Type B pancreatic cell (in vitro differentiated cells): ENCODE data around the gene A2M. TPM values are rescaled to one million over a fixed set of nuclear protein-coding genes. Genes with fewer than 3 reads are reported as not detected.

Experiments
- DNase-seq: peaks from one replicate; pipeline ENCODE4 v3.0.0; 2021; ENCODE audit warnings: mixed read lengths; ENCODE audit not compliant: unreplicated experiment; ENCODE audit errors: extremely low spot score
- H3K27ac Mint-ChIP-seq: 2 replicates; pipeline ENCODE4 v1.8.0; 2021; ENCODE audit warnings: mild to moderate bottlenecking, mixed read lengths
- H3K27me3 Mint-ChIP-seq: 2 replicates; pipeline ENCODE4 v1.8.0; 2021; ENCODE audit warnings: mixed read lengths
- H3K36me3 Mint-ChIP-seq: 2 replicates; pipeline ENCODE4 v1.8.0; 2021; ENCODE audit warnings: mixed read lengths
- H3K4me1 Mint-ChIP-seq: one replicate; pipeline ENCODE4 v1.8.0; 2021; ENCODE audit warnings: mixed read lengths; ENCODE audit not compliant: unreplicated experiment
- H3K4me3 Mint-ChIP-seq: 2 replicates; pipeline ENCODE4 v1.8.0; 2021; ENCODE audit warnings: mild to moderate bottlenecking, mixed read lengths
- H3K9me3 Mint-ChIP-seq: 2 replicates; pipeline ENCODE4 v1.8.0; 2021; ENCODE audit warnings: mixed read lengths
- total RNA-seq: library from RNA; stranded (reverse); gene quantifications from 2 replicates; pipeline ENCODE4 v1.2.1, GENCODE V29; 2021; ENCODE audit warnings: low replicate concordance
- TF ChIP-seq, protein P1 (sequence below): fragments of 200-600 bp; sonication (generic); conservative IDR thresholded peaks from 2 replicates; pipeline ENCODE4 v1.5.0; 2021; ENCODE audit warnings: antibody characterized with exemption, mild to moderate bottlenecking

Gene A2M
- total RNA-seq, 1 donor from 2014 or later: 84.9 TPM

DNA sequence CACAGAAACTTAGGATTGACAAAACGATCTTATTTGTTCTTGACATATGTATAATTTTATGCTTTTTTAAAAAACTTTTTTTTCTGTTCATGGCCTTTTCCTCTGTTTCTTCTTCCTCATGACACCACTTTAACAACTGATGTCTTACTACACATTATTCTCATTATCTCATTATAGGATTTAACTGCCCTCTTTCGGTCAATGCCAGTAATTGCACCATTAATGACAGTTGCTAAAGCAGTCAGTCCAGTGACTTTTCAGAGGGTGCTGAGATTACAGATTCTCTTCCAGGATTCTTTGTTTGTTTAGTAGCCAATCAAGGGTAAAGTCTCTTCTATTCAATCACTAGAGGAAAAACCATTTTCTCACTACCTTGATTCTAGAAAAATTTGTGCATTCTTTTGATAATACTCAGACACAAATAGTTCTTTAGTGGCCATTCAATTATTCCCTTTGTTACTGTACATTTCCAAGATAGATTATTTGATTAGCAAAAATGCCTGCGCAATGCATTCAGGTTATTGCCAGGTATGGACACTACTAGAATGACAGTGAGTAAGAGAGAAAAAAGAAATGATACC is 76.2 kb downstream of the A2M start:
- DNase-seq: no peak
- Mint-ChIP-seq H3K27me3 (peaks cover 5% of the 10 kb centered on the region), H3K36me3 (no peaks in the 10 kb centered on the region), H3K4me3 (no peak overlapping the region), H3K27ac (no peak overlapping the region), H3K4me1 (no peaks in the 10 kb centered on the region), H3K9me3 (no peaks in the 10 kb centered on the region)
- TF ChIP-seq, protein P1, sequence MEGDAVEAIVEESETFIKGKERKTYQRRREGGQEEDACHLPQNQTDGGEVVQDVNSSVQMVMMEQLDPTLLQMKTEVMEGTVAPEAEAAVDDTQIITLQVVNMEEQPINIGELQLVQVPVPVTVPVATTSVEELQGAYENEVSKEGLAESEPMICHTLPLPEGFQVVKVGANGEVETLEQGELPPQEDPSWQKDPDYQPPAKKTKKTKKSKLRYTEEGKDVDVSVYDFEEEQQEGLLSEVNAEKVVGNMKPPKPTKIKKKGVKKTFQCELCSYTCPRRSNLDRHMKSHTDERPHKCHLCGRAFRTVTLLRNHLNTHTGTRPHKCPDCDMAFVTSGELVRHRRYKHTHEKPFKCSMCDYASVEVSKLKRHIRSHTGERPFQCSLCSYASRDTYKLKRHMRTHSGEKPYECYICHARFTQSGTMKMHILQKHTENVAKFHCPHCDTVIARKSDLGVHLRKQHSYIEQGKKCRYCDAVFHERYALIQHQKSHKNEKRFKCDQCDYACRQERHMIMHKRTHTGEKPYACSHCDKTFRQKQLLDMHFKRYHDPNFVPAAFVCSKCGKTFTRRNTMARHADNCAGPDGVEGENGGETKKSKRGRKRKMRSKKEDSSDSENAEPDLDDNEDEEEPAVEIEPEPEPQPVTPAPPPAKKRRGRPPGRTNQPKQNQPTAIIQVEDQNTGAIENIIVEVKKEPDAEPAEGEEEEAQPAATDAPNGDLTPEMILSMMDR: peak; percentile 86

DNA sequence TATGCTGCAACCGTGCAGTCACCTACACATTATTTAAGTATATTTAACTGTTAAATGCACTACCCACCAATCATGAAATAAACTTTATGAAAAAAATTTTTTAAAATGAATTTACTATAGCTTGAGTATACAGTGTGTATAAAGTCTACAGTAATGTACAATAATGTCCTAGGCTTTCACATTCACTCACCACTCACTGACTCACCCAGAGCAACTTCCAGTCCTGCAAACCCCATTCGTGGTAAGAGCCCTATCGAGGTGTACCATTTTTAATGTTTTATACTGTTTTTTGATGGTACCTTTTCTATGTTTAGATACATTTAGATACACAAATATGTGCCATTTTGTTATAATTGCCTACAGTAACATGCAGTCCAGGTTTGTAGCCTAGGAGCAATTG is 78.3 kb downstream of the A2M start:
- H3K4me3 Mint-ChIP-seq: no peak overlapping the region
- H3K4me1 Mint-ChIP-seq: no peaks in the 10 kb centered on the region
- peaks cover 9% of the 10 kb centered on the region for H3K27me3 Mint-ChIP-seq
- DNase-seq: no peak
- TF ChIP-seq, protein P1: no peak
- H3K9me3 Mint-ChIP-seq: peaks cover 6% of the 10 kb centered on the region
- peaks cover 4% of the 10 kb centered on the region for H3K36me3 Mint-ChIP-seq
- H3K27ac Mint-ChIP-seq: no peak overlapping the region

DNA sequence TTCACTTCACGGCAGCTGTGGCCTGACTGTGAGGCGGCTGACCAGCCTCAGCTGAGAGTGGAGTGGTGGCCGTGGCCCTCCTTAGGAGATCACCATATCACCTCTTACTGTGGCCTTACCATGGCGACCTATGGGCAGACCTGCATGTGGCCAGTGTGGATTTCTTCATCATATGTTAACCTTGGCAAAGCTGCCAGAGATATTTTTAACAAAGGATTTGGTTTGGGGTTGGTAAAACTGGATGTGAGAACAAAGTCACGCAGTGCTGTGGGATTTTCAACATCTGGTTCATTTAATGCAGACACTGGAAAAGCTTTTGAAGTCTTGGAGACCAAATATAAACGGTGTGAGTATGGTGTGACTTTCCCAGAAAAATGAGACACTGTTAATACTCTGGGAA is 79.5 kb downstream of the A2M start:
- Mint-ChIP-seq H3K4me1 (no peaks in the 10 kb centered on the region), H3K27me3 (peaks cover 9% of the 10 kb centered on the region), H3K9me3 (peaks cover 6% of the 10 kb centered on the region), H3K4me3 (no peak overlapping the region), H3K36me3 (peaks cover 4% of the 10 kb centered on the region), H3K27ac (no peak overlapping the region)
- TF ChIP-seq, protein P1: no peak
- no peak for DNase-seq

DNA sequence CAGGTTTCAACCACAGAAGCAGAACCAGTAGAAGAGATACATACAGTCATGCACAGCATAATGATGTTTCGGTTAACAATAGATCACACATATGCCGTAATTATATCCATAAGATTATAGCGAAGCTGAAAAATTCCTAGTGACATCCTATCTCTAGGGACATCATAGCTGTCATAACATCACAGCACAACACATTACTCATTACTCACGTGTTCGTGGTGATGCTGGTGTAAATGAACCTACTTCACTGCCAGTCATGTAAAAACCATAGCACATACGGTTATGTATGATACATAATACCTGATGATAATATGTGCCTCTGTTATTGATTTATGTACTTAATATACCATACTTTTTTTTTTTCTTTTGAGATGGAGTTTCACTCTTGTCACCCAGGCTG is 81.6 kb downstream of the A2M start:
- Mint-ChIP-seq H3K9me3 (peaks cover 6% of the 10 kb centered on the region), H3K27ac (no peak overlapping the region), H3K4me1 (peaks cover 4% of the 10 kb centered on the region), H3K27me3 (peaks cover 3% of the 10 kb centered on the region), H3K4me3 (no peak overlapping the region), H3K36me3 (peaks cover 4% of the 10 kb centered on the region)
- TF ChIP-seq, protein P1: no peak
- no peak for DNase-seq

DNA sequence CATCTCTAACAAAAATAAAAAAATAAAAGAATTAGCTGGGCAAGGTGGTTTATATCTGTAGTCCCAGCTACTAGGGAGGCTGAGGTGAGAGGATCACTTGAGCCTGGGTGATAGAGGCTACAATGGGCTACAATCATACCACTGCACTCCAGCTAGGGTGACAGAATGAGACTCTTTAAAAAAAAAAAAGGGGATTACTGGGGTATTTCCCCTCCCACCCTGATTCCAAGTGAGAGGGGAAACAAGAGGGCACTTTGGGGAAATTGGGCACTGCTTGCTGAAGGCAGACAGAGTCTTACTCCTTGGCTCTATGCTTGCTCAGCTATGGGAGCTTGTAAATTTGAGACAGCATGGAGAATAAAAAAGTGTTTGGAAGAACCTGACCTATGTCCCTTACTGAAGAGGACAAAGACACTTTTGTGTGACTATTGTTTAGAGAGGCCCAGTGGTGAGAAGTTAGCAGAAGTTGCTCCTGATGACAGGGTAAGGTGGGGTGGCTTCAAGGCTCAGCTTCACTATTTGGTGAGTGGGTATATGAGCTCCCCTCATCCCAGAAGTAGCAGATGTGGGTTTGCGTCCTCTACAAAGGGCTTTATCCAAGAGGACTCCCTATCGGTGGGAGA is 82.3 kb downstream of the A2M start:
- Mint-ChIP-seq H3K4me3 (no peak overlapping the region), H3K9me3 (peaks cover 6% of the 10 kb centered on the region), H3K27me3 (peaks cover 3% of the 10 kb centered on the region), H3K4me1 (peaks cover 4% of the 10 kb centered on the region), H3K27ac (peak overlapping the region; percentile 17), H3K36me3 (peaks cover 7% of the 10 kb centered on the region)
- TF ChIP-seq, protein P1: no peak
- DNase-seq: no peak
